Fibroblast of pulmonary artery (primary cell): Measurements from ENCODE around the gene MACROD2.

ENCODE experiments used
- DNase-seq: peaks from one replicate; pipeline ENCODE4 v3.0.0-alpha.2; 2010; ENCODE audit warnings: low read depth
- H3K4me3 ChIP-seq: replicated peaks from 2 replicates; pipeline ENCODE4 v1.5.1; 2011; ENCODE audit warnings: low read depth, mild to moderate bottlenecking, control low read depth, low read length, moderate library complexity
- CTCF ChIP-seq: IDR thresholded peaks from 2 replicates; pipeline ENCODE4 v1.5.1; 2011; ENCODE audit warnings: mild to moderate bottlenecking, control low read depth, low read length, inconsistent platforms; ENCODE audit errors: missing control alignments

The MACROD2 gene

GRCh38 chr20:15107931-15108330 lies 1112.6 kb downstream of the MACROD2 start:
- DNase-seq, result no peak
- TF ChIP-seq CTCF, result no peak
- H3K4me3 ChIP-seq, result no peak overlapping the region

GRCh38 chr20:15109494-15109893 lies 1114.2 kb downstream of the MACROD2 start:
- DNase-seq, result no peak
- no peak for TF ChIP-seq CTCF

GRCh38 chr20:15111654-15112053 lies 1116.3 kb downstream of the MACROD2 start:
- no peak for TF ChIP-seq CTCF
- H3K4me3 ChIP-seq, result no peak overlapping the region
- DNase-seq, result no peak

More at GRCh38 chr20:15109494-15109893, 1114.2 kb downstream of the MACROD2 start:
- no peak overlapping the region for H3K4me3 ChIP-seq

- DNase-seq, result peak; percentile 1
- no peak overlapping the region for H3K4me3 ChIP-seq
- TF ChIP-seq CTCF, result no peak
Measured at GRCh38 chr20:15113144-15113773, 1117.9 kb downstream of the MACROD2 start.

- no peak overlapping the region for H3K4me3 ChIP-seq
- no peak for DNase-seq
- TF ChIP-seq CTCF, result no peak
Measured at GRCh38 chr20:15119852-15120487, 1124.7 kb downstream of the MACROD2 start.

- no peak for DNase-seq
- no peak for TF ChIP-seq CTCF
Measured at GRCh38 chr20:15122613-15123012, 1127.3 kb downstream of the MACROD2 start.

GRCh38 chr20:15131176-15131575 lies 1135.9 kb downstream of the MACROD2 start:
- TF ChIP-seq CTCF, result no peak
- H3K4me3 ChIP-seq, result no peak overlapping the region
- DNase-seq, result no peak

More at GRCh38 chr20:15122613-15123012, 1127.3 kb downstream of the MACROD2 start:
- H3K4me3 ChIP-seq, result no peak overlapping the region
